ENCODE data around the gene FSTL4.

Gene FSTL4

GRCh38 chr5:133426264-133426663 lies 186.1 kb downstream of the FSTL4 start:
- DNase-seq (ENCODE audit: low read depth): no peak
- no peak overlapping the region for H3K4me3 ChIP-seq (replicated peaks; ENCODE audit: low read depth, low read length)
- TF ChIP-seq, protein P1, sequence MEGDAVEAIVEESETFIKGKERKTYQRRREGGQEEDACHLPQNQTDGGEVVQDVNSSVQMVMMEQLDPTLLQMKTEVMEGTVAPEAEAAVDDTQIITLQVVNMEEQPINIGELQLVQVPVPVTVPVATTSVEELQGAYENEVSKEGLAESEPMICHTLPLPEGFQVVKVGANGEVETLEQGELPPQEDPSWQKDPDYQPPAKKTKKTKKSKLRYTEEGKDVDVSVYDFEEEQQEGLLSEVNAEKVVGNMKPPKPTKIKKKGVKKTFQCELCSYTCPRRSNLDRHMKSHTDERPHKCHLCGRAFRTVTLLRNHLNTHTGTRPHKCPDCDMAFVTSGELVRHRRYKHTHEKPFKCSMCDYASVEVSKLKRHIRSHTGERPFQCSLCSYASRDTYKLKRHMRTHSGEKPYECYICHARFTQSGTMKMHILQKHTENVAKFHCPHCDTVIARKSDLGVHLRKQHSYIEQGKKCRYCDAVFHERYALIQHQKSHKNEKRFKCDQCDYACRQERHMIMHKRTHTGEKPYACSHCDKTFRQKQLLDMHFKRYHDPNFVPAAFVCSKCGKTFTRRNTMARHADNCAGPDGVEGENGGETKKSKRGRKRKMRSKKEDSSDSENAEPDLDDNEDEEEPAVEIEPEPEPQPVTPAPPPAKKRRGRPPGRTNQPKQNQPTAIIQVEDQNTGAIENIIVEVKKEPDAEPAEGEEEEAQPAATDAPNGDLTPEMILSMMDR (IDR thresholded peaks at IDR 0.05; ENCODE audit: low read length, missing control alignments): no peak

GRCh38 chr5:133425764-133426163 lies 186.6 kb downstream of the FSTL4 start:
- TF ChIP-seq, protein P1 (IDR thresholded peaks at IDR 0.05; ENCODE audit: low read length, missing control alignments): no peak
- H3K4me3 ChIP-seq (replicated peaks; ENCODE audit: low read depth, low read length): no peak overlapping the region
- no peak for DNase-seq (ENCODE audit: low read depth)

- TF ChIP-seq, protein P1 (IDR thresholded peaks at IDR 0.05; ENCODE audit: low read length, missing control alignments): no peak
- H3K4me3 ChIP-seq (replicated peaks; ENCODE audit: low read depth, low read length): no peak overlapping the region
- no peak for DNase-seq (ENCODE audit: low read depth)
Measured at GRCh38 chr5:133425222-133425621, 187.1 kb downstream of the FSTL4 start.

DNA sequence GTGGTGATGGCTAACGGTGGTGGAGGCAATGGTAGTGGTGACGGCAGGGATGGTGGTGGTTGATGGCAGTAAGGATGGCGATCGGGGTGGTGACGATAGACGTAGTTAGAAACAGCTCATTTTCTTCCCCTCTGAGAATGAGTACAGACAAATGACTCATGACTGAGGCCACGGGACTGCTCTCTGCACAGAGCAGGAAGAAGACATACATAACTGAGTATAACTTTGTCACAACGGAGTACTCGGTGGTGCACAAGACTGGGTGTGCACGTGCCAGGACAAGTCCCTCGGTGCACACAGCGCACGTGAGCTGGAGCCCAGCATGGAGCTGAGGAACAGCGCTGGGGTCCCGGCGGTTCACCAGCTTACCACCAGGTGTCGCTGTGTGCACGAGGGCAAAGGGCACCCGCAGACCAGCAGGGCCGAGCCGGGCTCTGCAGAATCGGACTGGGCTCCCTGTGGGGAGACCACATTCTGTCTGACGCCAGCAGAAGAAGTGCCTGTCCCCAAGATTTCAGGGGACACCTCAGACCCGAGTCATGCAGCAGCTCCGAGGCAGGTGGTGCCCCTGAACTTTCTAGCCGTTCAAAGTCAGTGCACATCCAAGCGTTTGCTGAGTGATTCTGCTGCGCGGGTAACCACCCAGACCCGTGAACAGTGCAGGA lies 188.6 kb downstream of the FSTL4 start:
- TF ChIP-seq, protein P1 (IDR thresholded peaks at IDR 0.05; ENCODE audit: low read length, missing control alignments): peak; percentile 72
- peak; percentile 38 for DNase-seq (ENCODE audit: low read depth)
- H3K4me3 ChIP-seq (replicated peaks; ENCODE audit: low read depth, low read length): no peak overlapping the region

DNA sequence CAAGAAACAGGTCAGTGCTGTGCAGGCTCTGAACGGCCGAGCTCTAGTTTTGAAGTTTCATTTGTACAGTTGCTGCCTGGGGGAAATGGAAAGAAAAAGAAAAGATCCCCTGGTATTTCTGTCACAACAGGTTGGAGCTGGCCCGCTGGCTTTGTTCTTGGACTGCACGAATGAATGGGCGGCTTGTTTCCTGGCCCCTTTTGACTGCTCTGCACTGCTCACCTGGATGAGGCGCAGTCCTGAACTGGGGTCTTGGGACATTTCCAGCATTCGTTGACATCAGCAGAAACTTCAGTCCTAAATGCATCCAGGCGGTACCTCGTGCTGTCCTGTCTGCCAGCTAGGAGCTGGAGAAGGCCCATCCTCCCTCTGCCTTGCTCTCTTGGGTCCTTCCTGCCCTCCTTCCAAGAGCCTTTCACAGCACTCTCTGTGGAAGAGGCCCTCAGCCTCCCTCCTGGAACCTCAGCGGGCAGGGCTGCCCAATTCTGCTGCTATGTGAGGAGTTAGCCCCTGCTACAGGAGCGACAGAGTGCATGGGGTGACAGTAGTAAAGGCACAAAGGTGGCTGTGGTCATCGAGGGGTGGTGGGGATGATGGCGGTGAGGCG lies 189.2 kb downstream of the FSTL4 start:
- H3K4me3 ChIP-seq (replicated peaks; ENCODE audit: low read depth, low read length): no peak overlapping the region
- TF ChIP-seq, protein P1 (IDR thresholded peaks at IDR 0.05; ENCODE audit: low read length, missing control alignments): no peak

DNA sequence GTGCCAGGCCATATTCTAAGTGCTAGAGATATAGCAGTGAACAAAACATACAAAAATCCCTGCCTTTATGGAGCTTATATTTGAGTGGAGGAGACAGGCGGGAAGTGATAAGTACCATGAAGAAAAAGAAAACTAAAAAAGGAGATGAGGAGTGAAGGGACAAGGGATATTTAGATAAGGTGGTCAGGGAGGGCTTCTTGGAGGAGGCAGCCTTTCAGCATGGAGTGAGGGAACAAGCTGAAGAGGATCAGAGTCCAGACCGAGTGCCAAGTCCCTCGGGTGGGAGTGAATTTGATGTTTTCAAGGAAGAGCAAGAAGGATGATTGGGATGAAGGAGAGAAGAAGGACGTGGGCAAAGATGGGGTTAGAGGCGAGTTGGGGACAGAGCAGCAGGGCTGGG lies 190.5 kb downstream of the FSTL4 start:
- no peak overlapping the region for H3K4me3 ChIP-seq (replicated peaks; ENCODE audit: low read depth, low read length)
- TF ChIP-seq, protein P1 (IDR thresholded peaks at IDR 0.05; ENCODE audit: low read length, missing control alignments): no peak
- DNase-seq (ENCODE audit: low read depth): no peak

More for the DNA sequence above, 189.2 kb downstream of the FSTL4 start:
- no peak for DNase-seq (ENCODE audit: low read depth)

GRCh38 chr5:133421394-133421793 lies 190.9 kb downstream of the FSTL4 start:
- DNase-seq (ENCODE audit: low read depth): peak; percentile 26

More at GRCh38 chr5:133421394-133421793, 190.9 kb downstream of the FSTL4 start:
- TF ChIP-seq, protein P1 (IDR thresholded peaks at IDR 0.05; ENCODE audit: low read length, missing control alignments): peak; percentile 49
- no peak overlapping the region for H3K4me3 ChIP-seq (replicated peaks; ENCODE audit: low read depth, low read length)
